ENCODE results near the gene RUSC1. TPM values are rescaled to one million over a fixed set of nuclear protein-coding genes. Genes with fewer than 3 reads are reported as not detected.

RUSC1 gene, protein sequence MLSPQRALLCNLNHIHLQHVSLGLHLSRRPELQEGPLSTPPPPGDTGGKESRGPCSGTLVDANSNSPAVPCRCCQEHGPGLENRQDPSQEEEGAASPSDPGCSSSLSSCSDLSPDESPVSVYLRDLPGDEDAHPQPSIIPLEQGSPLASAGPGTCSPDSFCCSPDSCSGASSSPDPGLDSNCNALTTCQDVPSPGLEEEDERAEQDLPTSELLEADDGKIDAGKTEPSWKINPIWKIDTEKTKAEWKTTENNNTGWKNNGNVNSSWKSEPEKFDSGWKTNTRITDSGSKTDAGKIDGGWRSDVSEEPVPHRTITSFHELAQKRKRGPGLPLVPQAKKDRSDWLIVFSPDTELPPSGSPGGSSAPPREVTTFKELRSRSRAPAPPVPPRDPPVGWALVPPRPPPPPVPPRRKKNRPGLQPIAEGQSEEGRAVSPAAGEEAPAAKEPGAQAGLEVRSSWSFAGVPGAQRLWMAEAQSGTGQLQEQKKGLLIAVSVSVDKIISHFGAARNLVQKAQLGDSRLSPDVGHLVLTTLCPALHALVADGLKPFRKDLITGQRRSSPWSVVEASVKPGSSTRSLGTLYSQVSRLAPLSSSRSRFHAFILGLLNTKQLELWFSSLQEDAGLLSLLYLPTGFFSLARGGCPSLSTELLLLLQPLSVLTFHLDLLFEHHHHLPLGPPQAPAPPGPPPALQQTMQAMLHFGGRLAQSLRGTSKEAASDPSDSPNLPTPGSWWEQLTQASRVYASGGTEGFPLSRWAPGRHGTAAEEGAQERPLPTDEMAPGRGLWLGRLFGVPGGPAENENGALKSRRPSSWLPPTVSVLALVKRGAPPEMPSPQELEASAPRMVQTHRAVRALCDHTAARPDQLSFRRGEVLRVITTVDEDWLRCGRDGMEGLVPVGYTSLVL
- total RNA-seq, result 22.4 and 38.1 TPM in 2 replicates

DNA sequence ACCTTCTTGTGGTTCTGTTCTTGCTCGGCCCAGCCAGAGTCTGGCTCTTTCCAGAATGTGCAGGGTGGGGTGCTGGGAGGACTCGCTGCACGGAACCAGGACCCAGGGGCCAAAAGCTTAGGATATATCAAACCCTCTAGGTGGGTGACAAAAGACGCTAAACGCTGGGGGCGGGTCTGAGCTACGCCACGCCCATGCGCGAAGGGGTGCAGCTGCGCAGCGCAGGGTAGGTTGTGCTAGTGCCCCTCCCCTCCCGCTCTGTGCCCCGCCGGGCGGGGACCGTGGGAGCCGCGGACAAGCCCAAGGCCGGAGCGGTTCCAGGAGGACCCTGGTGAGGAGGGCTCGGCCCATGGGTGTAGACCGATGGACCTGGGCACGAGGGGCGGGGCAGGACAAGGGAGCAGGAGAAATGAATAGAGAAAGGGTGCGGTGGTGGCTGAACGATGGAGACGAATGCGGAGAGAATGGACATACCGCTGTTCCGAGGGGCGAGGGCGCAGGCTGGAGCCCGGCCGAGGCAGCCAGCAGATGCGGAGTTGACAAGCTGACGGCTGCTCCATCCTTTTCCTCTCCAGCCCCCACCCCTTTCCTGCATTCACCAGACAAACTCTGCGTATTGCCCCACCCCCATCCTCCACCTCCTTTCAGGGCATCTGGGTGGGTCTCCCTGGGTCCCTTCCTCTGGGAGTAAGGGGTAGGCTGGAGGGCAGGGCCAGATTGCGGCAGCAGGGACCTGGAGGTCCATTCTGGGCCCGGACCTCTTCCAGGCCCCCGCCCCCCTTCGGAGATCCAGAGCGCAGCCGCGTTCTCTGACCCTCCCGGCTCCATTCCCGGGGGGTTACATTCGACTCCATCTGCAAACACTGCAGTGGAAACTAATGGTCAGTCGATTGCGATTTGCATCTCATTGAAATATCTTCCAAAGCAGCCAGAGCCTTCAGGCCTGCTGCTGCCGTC is at the start of gene RUSC1:
RUSC1 (plus strand) TSS at position 234 of the 957 bp plus-strand sequence. CDS start 880 bp downstream, outside the sequence.

DNA sequence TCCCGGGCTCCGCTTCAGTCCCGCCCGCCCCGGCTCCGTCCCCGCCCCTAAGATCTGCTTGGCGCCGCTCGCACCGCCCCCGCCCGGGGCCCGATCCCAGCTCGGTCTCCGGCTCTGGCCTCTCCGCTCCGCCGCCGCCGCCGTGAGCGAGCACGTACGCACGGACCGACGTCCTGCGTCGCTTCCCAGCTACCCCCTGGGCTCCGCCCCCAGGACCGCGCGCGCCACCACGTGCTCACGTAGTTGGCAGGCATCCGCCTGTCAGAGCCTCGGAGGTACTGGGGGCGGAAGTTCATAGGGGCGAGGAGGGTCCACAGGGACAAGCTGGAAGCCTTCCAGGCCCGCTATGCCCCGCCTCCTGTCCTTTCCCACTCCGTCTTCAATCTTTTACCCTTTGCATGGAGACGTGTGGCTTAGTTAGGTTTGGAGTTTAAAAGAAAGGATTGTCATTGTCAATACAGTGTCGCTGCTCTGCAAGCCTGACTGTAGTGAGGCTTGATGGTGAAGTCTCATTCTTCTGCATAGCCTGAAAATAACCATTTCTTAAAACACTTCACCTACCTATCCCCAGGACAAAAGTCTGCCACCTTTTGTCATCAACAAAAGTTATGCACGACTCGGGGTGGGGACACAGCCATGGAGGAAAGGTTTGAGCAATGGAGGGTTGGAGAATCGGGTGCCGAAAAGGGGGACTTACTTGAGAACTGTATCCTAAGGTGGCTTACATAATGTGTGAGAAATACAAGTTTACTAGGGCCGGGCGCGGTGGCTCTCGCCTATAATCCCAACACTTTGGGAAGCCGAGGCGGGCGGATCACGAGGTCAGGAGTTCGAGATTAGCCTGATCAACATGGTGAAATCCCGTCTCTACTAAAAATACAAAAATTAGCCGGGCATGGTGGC is 47.1 kb upstream of the RUSC1 start, which contains the start of gene CLK2:
CLK2 (minus strand) TSS at position 162 of the 903 bp plus-strand sequence. CDS start 2,527 bp downstream, outside the sequence.

DNA sequence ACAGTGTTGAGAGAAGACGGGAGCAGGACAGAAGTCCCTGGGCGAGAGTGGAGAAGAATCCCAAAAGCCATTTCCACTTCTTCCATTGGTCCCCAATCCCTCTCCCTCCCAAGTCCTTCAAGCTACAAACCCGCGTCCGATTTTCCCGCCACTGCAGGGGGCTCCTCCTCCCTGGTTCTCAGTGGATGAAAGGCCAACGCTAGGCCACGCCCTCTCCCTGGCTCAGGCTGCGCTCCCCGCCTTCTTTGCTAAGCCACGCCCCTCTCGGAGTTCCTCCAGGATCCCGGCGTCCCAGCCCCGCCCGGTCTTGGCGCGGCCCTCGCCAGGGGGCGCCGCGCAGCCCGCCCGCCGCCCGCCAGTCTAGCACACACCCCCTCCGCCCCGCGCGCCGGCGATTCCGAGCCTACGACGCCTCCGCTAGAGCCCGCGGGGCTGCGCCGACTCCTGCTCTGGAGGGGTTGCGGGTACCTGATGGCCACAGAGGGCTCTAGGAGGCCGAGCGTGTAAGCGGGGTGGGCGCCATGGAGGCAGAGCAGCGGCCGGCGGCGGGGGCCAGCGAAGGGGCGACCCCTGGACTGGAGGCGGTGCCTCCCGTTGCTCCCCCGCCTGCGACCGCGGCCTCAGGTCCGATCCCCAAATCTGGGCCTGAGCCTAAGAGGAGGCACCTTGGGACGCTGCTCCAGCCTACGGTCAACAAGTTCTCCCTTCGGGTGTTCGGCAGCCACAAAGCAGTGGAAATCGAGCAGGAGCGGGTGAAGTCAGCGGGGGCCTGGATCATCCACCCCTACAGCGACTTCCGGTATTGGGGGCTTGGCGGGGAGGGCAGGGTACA is 43.4 kb upstream of the RUSC1 start, which contains the start of gene HCN3:
HCN3 (plus strand) TSS at position 394 of the 832 bp plus-strand sequence; CDS start at position 522, 128 bp downstream.

DNA sequence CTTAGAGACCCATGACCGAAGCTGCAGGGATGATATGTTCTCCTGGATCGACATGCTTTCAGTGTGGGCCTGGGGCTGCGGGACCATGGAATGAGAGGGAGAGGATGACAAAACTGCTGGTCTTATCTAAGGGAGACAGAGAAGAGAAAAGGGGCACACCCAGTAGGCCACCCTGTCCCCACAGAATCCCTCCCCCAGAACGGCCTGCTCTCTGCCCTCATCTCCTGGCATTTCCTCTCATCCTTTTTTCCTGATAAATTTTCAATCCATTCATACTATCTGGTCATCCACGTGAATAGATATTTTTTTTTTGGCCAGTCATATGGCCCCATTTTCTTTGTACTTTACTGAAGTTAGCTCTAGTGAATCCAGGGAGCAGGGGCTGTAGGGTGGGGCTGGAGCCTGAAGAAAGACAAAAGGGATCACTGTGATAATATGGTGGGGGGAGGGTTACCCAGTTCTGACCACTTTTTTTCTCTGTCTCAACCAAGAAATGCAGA is 19.3 kb upstream of the RUSC1 start, which contains the start of gene PKLR:
PKLR (minus strand) TSS at position 97 of the 500 bp plus-strand sequence; CDS start at position 54, 43 bp downstream.

DNA sequence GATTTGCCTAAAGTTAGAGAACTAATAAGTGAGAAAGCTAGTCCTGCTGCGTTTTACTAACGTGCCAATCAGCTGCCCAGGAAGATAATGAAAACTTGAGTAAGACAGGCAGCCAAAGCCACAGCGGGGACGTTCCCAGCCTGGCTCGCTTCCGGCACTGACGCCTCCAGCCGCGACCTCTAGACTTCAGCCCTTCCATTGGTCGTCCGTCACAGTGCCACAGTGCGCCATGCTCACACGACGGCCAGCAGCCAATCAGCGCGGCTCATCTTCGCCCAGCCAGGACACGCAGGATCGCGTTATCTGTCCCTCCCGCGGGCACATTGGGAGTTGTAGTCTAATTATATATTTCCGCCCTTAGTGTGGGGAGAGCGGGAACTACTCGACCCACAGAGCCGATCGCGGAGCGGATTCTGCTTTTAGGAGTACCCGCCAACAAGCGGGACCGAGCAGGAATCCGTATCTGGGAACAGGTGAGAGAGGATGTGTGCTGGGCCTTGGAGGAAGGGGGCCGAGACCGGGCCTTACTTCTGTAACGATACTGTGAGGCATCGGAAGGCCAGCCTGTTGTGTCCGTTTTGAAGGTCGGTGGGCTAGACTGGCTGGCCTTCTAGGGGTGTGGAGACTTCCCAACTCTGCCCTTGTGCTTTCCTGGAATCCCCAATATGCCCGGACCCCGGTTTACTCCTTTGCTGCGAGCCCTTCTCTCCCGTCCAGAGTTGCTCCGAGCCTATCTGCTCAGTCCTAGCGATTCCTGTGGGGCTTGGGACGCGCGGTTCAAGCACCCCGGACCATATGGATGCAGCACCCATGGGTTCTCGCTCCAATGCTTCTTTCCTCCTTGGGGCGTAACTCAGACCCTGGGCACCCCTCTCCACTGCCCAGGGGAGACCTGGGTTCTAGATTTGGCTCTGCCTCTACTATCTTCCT is 11.9 kb upstream of the RUSC1 start, which contains the start of gene FDPS:
FDPS (plus strand) TSS at position 374 of the 930 bp plus-strand sequence. CDS start 924 bp downstream, outside the sequence.

Other genes with a start within 250 kb of the RUSC1 start
- 0.90 and 2.8 TPM in 2 replicates for gene EFNA3, start 242.1 kb upstream of the RUSC1 start, total RNA-seq
- gene EFNA1, start 193.0 kb upstream of the RUSC1 start, total RNA-seq, result 5.8 and 12.2 TPM in 2 replicates
- gene SLC50A1, start 185.0 kb upstream of the RUSC1 start, total RNA-seq, result 36.6 and 43.5 TPM in 2 replicates
- gene DPM3, start 180.4 kb upstream of the RUSC1 start, total RNA-seq, result 26.9 and 50.1 TPM in 2 replicates
- gene KRTCAP2, start 147.6 kb upstream of the RUSC1 start, total RNA-seq, result 139 and 169 TPM in 2 replicates
- gene TRIM46, start 147.0 kb upstream of the RUSC1 start, total RNA-seq, result 0.97 and 1.1 TPM in 2 replicates
- gene THBS3, start 113.0 kb upstream of the RUSC1 start, total RNA-seq, result 11.9 and 14.7 TPM in 2 replicates
- 46.0 and 73.2 TPM in 2 replicates for gene MTX1, start 112.2 kb upstream of the RUSC1 start, total RNA-seq
- gene ENTREP3, start 65.4 kb upstream of the RUSC1 start, total RNA-seq, result 6.6 and 7.6 TPM in 2 replicates
- 67.5 and 116 TPM in 2 replicates for gene SCAMP3, start 58.5 kb upstream of the RUSC1 start, total RNA-seq
- 22.2 and 25.6 TPM in 2 replicates for gene CLK2, start 47.4 kb upstream of the RUSC1 start, total RNA-seq
- gene HCN3, start 43.4 kb upstream of the RUSC1 start, total RNA-seq, result under 0.01 and 0.90 TPM in 2 replicates
- gene PKLR, start 19.5 kb upstream of the RUSC1 start, total RNA-seq, result not detected in 2 replicates
- 160 and 262 TPM in 2 replicates for gene FDPS, start 12.0 kb upstream of the RUSC1 start, total RNA-seq
- 25.4 and 27.4 TPM in 2 replicates for gene ASH1L, start 241.9 kb downstream of the RUSC1 start, total RNA-seq